Glomerular visceral epithelial cell (primary cell): ENCODE data around the gene CREB3L2.
"Not testable (repeated sequence)": the region's sequence is repeated elsewhere in the genome, so short reads cannot be mapped to it uniquely, and the experiment has no call there.

Experiments
- DNase-seq: peaks from one replicate; pipeline ENCODE4 v3.0.0-alpha.2; 2016; ENCODE audit errors: extremely low spot score

CREB3L2 gene

DNA sequence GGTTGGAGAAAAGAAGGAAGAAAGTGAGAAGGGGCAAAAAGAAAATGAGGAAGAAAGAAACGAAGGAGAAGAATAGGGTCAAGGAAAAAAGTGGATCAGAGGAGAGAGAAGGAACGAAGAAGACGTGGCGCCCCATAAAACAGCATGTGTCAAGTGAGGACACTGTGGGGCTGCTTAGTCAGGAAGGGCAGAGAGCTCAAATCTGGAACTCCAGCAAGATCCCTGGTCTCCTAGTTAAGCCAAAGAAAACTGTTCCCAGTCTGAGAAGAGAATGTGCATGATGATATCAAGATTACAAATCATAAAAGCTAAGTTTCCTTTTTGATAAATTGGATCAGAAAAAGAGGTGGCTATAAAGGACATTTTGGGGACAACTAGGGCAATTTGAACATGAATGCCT lies 33.0 kb downstream of the CREB3L2 start:
- no peak for DNase-seq

- not testable (repeated sequence) for DNase-seq
Observed at GRCh38 chr7:137968339-137968738, 33.5 kb downstream of the CREB3L2 start.

DNA sequence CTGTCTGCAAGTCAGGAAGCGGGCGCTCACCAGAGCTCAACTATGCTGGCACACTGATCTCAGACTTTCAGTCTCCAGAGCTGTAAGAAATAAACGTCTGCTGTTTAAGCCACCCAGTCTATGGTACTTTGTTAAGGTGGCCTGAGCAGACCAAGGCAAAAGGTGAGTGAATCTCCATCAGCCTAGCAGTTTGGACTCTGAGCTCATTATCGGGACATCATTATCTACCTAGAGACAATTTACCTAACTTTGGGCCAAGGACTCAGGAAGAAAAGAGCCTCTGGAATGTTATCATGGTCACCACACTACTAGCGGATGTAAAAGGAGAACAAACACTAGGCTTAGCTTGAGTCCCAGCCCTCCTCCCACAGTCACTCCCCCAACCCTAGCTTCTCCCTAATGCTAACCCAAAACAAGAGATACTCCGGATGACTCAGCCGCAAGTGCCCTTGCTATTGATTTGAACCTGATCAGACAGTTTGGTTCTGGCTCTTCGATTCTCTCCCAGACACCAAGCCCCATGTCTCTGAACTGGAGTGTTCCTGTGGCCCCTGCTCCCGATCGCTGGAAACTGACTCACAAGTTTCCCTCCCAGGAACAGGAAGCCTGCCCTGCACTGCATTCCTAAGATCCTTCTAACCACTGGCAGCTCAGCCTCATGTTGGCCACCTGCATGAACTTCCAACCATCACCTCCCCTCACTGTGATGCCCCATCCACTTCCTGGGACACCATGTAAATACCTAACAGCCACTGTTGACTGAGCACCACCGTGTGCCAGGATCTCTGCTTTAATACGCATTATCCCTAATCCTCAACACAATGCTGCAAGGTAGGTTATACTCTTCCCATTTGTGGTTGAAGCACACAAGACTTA lies 34.5 kb downstream of the CREB3L2 start:
- peak; percentile 92 for DNase-seq

DNA sequence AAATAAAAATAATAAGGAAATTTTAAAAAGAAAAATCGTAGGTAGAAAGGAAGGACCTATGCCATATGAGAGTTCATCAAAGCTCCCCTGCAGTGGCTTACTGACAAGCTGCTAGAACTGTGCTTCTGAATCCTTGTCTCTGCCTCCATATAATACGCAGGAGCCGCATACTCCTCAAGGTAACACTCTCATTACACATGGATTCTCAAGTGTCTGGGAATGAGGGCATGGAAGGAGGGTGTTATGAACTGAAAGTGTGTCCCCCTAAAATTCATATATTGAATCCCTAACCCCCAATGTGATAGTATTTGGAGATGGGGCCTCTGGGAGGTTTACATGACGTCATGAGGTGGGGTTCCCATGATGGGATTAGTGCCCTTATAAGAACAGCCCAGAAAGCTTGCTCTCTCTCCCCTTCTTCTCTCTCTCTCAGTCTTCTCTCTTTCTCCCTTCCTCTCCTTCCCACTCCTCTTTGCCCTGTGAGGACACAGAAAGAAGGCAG lies 35.2 kb downstream of the CREB3L2 start:
- DNase-seq = no peak

- no peak for DNase-seq
Observed at GRCh38 chr7:137965942-137966640, 35.8 kb downstream of the CREB3L2 start.

DNA sequence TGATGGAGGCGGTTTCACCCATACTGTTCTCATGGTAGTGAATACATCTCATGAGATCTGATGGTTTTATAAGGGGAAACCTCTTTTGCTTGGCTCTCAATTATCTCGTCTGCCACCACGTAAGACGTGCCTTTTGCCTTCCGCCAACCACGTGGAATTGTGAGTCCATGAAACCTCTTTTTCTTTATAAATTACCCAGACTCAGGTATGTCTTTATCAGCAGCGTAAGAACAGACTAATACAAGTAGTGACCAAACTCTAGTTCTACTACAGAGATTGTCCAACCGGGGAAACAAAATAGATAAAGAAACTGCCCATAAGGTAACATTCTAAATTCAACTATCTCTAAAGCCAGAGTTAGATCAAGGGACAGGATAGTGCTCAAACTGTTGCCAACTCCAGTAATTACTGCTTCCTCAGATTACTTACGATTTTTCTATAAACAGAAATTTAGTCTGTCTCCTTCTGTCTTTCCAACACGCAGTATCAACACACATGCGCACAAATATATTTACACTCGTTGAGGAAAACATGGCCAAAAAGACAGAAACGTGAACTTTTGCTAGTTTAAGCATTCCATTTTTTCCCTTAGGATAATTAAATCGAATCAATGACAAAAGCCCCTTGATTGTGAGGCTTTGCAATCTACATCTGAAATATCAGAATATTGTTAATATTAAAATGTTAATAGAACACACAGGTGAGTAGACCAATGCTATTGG lies 36.9 kb downstream of the CREB3L2 start:
- DNase-seq = no peak

GRCh38 chr7:137962875-137963507 lies 38.9 kb downstream of the CREB3L2 start:
- DNase-seq = no peak

DNA sequence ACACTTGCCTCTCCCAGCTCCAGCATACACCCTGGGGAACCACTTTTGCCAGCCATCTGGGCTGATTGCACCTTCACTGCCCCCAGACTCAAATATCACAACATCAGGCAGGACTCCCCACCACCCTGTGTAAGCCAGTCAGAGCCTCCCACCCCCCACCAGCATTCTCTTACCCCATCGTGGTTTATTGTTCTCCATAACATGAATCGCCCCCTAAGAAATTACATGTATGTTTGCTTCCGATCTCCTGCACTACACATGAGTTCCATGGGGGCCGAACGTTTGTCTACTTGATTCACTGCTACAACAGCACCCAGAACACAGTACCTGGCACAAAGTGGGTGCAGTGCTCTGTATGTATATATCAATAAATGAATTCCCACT lies 39.4 kb downstream of the CREB3L2 start:
- DNase-seq = no peak

DNA sequence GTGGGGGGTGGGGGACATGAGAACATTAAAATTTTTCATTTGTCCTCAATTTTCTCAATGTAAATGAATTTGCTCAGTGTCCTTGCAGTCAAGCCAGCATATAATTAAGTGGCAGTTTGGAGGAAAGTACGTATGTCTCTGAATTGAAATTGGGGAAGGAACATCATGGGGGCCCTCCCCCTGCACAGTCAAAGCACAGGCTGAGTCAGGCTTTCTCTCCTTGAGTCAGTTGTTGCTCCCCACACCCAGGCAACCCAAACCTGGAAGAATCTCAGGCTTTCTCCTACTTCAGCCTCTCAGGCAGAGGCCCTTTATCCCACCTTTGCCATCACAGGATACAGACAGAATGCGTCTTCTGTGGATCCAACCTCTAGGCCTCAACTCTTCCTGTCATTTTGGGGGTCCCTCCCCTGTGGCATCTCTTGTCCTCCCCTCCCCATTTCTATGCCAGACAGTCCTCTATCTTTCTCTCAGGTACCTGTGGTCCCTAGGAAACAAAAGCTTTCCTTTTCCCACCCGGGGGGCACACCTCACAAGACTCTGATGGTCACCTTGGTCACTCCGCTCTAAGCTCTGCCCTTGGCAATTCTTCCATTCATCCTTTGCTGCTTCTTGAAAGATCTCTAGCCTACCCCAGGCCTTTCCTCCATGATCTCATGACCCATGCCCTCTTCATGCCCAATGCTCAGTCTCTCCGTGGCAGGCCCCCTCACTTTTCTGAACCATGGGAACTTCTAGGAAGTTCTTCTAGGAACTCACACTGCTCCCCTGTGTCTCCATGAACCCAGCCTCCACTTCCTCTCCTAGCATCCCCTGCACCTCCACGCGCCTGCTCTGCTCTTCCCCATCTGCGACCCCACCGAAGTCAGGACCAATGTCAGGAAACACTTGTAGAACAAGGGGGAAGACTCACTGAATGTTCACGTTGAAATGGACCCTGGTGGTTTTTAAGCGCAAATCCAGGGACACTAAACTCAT lies 40.4 kb downstream of the CREB3L2 start:
- DNase-seq = no peak

DNA sequence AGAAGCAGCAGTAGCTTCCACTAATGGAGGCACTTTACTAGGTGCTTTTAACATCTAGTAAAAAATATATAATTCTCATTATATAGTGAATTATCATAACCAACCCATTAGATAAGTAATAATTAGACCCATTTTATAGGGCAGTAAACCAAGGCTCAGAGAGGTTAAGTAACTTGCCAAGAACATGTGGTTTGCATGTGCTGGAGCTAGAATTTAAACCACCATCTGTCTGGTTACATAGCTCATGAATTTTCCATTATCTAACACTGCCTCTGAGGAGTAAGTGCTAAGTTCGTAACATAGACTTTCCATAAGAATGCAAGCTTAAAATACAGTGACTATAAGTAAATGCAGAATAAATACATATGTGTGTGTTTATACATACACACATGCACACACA lies 41.9 kb downstream of the CREB3L2 start:
- no peak for DNase-seq

GRCh38 chr7:137958470-137959431 lies 43.1 kb downstream of the CREB3L2 start:
- DNase-seq = no peak

GRCh38 chr7:137957887-137958286 lies 44.0 kb downstream of the CREB3L2 start:
- DNase-seq = no peak

DNA sequence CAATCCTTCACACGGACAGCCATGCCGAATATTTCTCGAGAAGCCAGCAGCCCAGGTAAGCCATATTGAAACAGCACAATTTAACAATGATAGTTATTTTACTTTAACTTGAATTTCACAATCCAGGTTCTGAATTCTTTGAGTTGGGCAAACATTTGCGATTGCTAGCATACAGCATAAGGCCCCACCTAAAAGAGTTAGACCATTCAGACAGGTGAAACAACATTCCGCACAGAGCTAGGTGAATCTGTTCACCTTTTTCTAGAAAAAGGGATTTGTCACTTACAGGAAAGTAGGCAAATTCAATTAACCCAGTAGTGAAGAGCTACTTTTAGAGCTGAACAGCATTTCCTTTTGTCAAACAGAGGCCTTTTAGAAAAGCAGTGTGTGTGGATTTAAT lies 45.3 kb downstream of the CREB3L2 start:
- no peak for DNase-seq

DNA sequence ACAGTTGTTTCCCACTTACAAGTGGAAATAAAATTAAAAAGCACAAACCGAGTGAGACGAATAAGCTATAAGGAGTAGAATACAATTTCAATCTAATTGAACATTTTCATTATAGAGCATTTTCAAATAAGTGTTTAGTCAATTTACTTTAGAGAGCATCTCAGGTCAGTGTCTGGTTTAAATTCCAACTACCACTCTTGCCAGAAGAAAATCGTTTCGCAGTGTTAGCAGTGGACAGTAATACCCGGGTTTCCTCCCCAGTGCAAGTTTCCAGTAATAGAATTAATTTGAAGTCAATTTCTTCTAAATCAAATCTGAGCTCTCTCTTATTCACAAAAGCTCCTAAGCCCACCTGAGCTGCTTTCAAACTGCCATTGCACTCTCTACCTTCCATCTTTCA lies 45.7 kb downstream of the CREB3L2 start:
- DNase-seq = no peak

DNA sequence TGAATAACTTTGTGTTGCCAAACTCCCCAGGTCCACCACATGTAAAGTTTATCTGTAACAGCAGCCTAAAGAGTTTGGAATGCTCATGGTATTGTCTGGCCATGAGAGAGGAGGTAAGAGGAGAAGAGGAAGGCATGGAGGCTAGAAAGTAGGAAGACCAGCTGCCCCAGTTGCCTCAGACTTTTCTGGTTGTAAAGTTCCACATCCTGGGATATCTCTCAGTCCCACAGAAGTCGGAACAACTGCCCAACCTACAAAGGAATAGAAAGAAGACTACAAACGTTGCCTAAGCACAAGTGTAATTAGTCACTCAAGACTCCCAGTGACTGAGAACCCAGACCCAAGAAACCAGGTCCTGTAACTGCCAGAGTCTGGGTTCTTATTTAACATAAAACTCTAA lies 47.3 kb downstream of the CREB3L2 start:
- DNase-seq = no peak

GRCh38 chr7:137953665-137954470 lies 48.0 kb downstream of the CREB3L2 start:
- peak; percentile 66 for DNase-seq

- DNase-seq = peak; percentile 63
Observed at GRCh38 chr7:137953043-137953664, 48.7 kb downstream of the CREB3L2 start.

GRCh38 chr7:137952426-137952805 lies 49.5 kb downstream of the CREB3L2 start:
- no peak for DNase-seq
